ENCODE measurements around the gene VASN.

Gene VASN

GRCh38 chr16:4377573-4378154 lies 6.0 kb downstream of the VASN start:
- DNase-seq (ENCODE audit: low read depth): peak; percentile 46
- Histone ChIP-seq H3K4me1 (ENCODE audit: control insufficient read depth, insufficient read depth, low read length) (peaks cover 50% of the 10 kb centered on the region), H3K4me3 (ENCODE audit: low read length) (peak overlapping the region; percentile 48), H3K9ac (ENCODE audit: low read length) (peak overlapping the region; percentile 76), H3K36me3 (ENCODE audit: control insufficient read depth, insufficient read depth, low read length, severe bottlenecking) (peaks cover 28% of the 10 kb centered on the region), H3K9me3 (ENCODE audit: control insufficient read depth, low read length) (no peaks in the 10 kb centered on the region), H3K27me3 (replicated peaks; ENCODE audit: control insufficient read depth, insufficient read depth, low read length) (no peaks in the 10 kb centered on the region)

- no peak for DNase-seq (ENCODE audit: low read depth)
- Histone ChIP-seq H3K27me3 (replicated peaks; ENCODE audit: control insufficient read depth, insufficient read depth, low read length) (no peaks in the 10 kb centered on the region), H3K4me1 (ENCODE audit: control insufficient read depth, insufficient read depth, low read length) (peaks cover 47% of the 10 kb centered on the region), H3K9ac (ENCODE audit: low read length) (peak overlapping the region; percentile 76), H3K4me3 (ENCODE audit: low read length) (peak overlapping the region; percentile 48), H3K36me3 (ENCODE audit: control insufficient read depth, insufficient read depth, low read length, severe bottlenecking) (peaks cover 33% of the 10 kb centered on the region), H3K9me3 (ENCODE audit: control insufficient read depth, low read length) (no peaks in the 10 kb centered on the region)
Measured at GRCh38 chr16:4378161-4378666, 6.6 kb downstream of the VASN start.

DNA sequence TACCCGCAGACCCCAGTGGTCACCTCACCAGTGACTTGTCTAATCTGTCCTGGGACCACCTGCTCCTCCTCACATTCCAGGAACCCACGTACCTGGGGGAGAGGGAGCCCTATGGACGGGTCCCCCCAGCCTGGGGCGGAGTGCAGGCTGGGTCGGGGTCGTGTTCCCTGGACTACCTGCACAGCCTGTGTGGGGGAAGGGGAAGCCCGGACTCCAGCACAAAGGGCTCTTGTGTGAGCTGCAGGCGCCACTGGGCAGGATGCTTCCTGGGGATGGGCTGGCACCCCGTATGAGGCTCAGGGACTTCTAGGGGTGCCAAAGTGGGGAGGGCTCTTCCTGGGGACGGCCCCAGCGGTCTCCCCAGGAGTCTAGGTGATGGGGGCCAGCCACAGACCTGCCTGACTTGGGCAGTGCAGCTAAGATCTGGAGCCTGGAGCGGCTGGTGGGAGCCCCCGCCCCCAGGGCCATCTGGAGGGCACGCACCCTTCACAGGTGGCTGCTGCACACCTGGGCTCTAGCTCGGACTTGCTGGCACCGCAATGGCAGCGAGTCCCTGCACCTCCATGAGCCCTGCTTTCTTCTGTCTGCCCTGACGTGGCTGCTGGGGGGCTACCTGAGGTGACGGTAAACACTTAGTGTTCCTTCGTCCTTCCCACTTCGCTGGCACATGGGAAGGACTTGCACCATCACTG lies 7.5 kb downstream of the VASN start:
- Histone ChIP-seq H3K9ac (ENCODE audit: low read length) (peak overlapping the region; percentile 76), H3K4me3 (ENCODE audit: low read length) (no peak overlapping the region), H3K36me3 (ENCODE audit: control insufficient read depth, insufficient read depth, low read length, severe bottlenecking) (peaks cover 40% of the 10 kb centered on the region), H3K9me3 (ENCODE audit: control insufficient read depth, low read length) (no peaks in the 10 kb centered on the region), H3K4me1 (ENCODE audit: control insufficient read depth, insufficient read depth, low read length) (peaks cover 48% of the 10 kb centered on the region), H3K27me3 (replicated peaks; ENCODE audit: control insufficient read depth, insufficient read depth, low read length) (no peaks in the 10 kb centered on the region)
- no peak for DNase-seq (ENCODE audit: low read depth)

GRCh38 chr16:4380119-4381063 lies 8.7 kb downstream of the VASN start:
- DNase-seq (ENCODE audit: low read depth): no peak
- H3K9me3 ChIP-seq (ENCODE audit: control insufficient read depth, low read length): no peaks in the 10 kb centered on the region

GRCh38 chr16:4381072-4381934 lies 9.7 kb downstream of the VASN start:
- Histone ChIP-seq H3K9ac (ENCODE audit: low read length) (no peak overlapping the region), H3K36me3 (ENCODE audit: control insufficient read depth, insufficient read depth, low read length, severe bottlenecking) (peaks cover 40% of the 10 kb centered on the region), H3K27me3 (replicated peaks; ENCODE audit: control insufficient read depth, insufficient read depth, low read length) (no peaks in the 10 kb centered on the region), H3K9me3 (ENCODE audit: control insufficient read depth, low read length) (no peaks in the 10 kb centered on the region), H3K4me3 (ENCODE audit: low read length) (no peak overlapping the region), H3K4me1 (ENCODE audit: control insufficient read depth, insufficient read depth, low read length) (peaks cover 48% of the 10 kb centered on the region)
- no peak for DNase-seq (ENCODE audit: low read depth)

More at GRCh38 chr16:4380119-4381063, 8.7 kb downstream of the VASN start:
- Histone ChIP-seq H3K27me3 (replicated peaks; ENCODE audit: control insufficient read depth, insufficient read depth, low read length) (no peaks in the 10 kb centered on the region), H3K4me1 (ENCODE audit: control insufficient read depth, insufficient read depth, low read length) (peaks cover 46% of the 10 kb centered on the region), H3K4me3 (ENCODE audit: low read length) (no peak overlapping the region), H3K9ac (ENCODE audit: low read length) (no peak overlapping the region), H3K36me3 (ENCODE audit: control insufficient read depth, insufficient read depth, low read length, severe bottlenecking) (peaks cover 40% of the 10 kb centered on the region)

GRCh38 chr16:4381935-4382794 lies 10.5 kb downstream of the VASN start:
- Histone ChIP-seq H3K9me3 (ENCODE audit: control insufficient read depth, low read length) (no peaks in the 10 kb centered on the region), H3K4me3 (ENCODE audit: low read length) (no peak overlapping the region), H3K27me3 (replicated peaks; ENCODE audit: control insufficient read depth, insufficient read depth, low read length) (no peaks in the 10 kb centered on the region), H3K4me1 (ENCODE audit: control insufficient read depth, insufficient read depth, low read length) (peaks cover 49% of the 10 kb centered on the region), H3K36me3 (ENCODE audit: control insufficient read depth, insufficient read depth, low read length, severe bottlenecking) (peaks cover 40% of the 10 kb centered on the region), H3K9ac (ENCODE audit: low read length) (peak overlapping the region; percentile 19)
- DNase-seq (ENCODE audit: low read depth): no peak

DNA sequence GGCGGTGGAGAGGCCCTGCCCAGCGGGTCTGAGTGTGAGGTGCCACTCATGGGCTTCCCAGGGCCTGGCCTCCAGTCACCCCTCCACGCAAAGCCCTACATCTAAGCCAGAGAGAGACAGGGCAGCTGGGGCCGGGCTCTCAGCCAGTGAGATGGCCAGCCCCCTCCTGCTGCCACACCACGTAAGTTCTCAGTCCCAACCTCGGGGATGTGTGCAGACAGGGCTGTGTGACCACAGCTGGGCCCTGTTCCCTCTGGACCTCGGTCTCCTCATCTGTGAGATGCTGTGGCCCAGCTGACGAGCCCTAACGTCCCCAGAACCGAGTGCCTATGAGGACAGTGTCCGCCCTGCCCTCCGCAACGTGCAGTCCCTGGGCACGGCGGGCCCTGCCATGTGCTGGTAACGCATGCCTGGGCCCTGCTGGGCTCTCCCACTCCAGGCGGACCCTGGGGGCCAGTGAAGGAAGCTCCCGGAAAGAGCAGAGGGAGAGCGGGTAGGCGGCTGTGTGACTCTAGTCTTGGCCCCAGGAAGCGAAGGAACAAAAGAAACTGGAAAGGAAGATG lies 11.2 kb downstream of the VASN start:
- Histone ChIP-seq H3K27me3 (replicated peaks; ENCODE audit: control insufficient read depth, insufficient read depth, low read length) (no peaks in the 10 kb centered on the region), H3K36me3 (ENCODE audit: control insufficient read depth, insufficient read depth, low read length, severe bottlenecking) (peaks cover 40% of the 10 kb centered on the region), H3K4me1 (ENCODE audit: control insufficient read depth, insufficient read depth, low read length) (peaks cover 50% of the 10 kb centered on the region), H3K4me3 (ENCODE audit: low read length) (no peak overlapping the region), H3K9ac (ENCODE audit: low read length) (peak overlapping the region; percentile 19), H3K9me3 (ENCODE audit: control insufficient read depth, low read length) (no peaks in the 10 kb centered on the region)
- no peak for DNase-seq (ENCODE audit: low read depth)

DNA sequence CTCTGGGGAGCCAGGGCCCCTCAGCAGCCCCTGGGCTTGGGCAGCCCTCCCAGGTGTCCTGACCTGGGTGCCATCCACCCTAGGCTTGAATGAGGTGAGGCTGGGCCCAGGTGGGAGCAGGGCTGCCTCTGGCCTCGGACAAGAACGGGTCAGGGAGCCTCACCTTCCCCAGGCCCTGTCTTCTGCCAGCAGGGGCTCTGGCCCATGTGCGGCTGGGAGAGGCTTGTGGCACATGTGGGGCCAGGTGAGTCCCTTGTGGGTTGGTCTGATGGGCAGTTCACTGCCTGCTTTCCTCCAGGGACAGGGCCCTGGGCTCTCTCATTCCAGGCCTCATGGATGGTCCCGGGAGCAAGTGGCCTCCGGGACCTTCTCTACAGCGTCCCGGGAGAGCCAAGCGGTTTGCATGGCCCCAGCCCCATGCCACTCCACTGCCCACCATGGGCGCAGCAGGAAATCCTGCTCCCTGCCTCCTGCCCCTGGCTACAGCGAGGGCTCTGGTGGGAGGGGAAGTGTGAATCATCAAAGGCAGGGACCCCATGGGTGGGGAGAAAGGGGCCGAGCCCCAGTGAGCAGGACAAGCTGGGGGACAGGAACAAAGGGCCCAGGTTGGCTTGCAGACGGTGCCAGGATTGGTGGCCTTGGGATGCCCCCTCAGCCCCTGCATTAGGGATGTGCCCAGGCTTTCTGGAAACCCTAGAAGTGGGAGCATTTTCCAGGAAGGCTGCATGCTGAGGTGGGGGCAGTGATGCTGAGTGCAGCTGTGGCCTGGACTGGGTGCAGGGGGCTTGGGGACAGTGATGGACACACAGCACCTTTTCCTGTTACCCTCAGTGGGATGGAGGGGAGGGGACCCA lies 12.2 kb downstream of the VASN start:
- no peak overlapping the region for H3K4me3 ChIP-seq (ENCODE audit: low read length)
- DNase-seq (ENCODE audit: low read depth): no peak
- H3K9ac ChIP-seq (ENCODE audit: low read length): peak overlapping the region; percentile 71
- peaks cover 40% of the 10 kb centered on the region for H3K36me3 ChIP-seq (ENCODE audit: control insufficient read depth, insufficient read depth, low read length, severe bottlenecking)
- H3K9me3 ChIP-seq (ENCODE audit: control insufficient read depth, low read length): no peaks in the 10 kb centered on the region
- peaks cover 48% of the 10 kb centered on the region for H3K4me1 ChIP-seq (ENCODE audit: control insufficient read depth, insufficient read depth, low read length)
- no peaks in the 10 kb centered on the region for H3K27me3 ChIP-seq (replicated peaks; ENCODE audit: control insufficient read depth, insufficient read depth, low read length)

- Histone ChIP-seq H3K4me1 (ENCODE audit: control insufficient read depth, insufficient read depth, low read length) (peaks cover 54% of the 10 kb centered on the region), H3K27me3 (replicated peaks; ENCODE audit: control insufficient read depth, insufficient read depth, low read length) (no peaks in the 10 kb centered on the region)
Measured at GRCh38 chr16:4384509-4384942, 12.9 kb downstream of the VASN start.

More at GRCh38 chr16:4384509-4384942, 12.9 kb downstream of the VASN start:
- peak; percentile 94 for DNase-seq (ENCODE audit: low read depth)
- Histone ChIP-seq H3K9me3 (ENCODE audit: control insufficient read depth, low read length) (no peaks in the 10 kb centered on the region), H3K36me3 (ENCODE audit: control insufficient read depth, insufficient read depth, low read length, severe bottlenecking) (peaks cover 37% of the 10 kb centered on the region), H3K9ac (ENCODE audit: low read length) (peak overlapping the region; percentile 71), H3K4me3 (ENCODE audit: low read length) (no peak overlapping the region)
